HepG2 (cell line): ENCODE data around the gene BCKDHB. TPM values are rescaled to one million over a fixed set of nuclear protein-coding genes. Genes with fewer than 3 reads are reported as not detected.

Experiments used
- ATAC-seq: fragments of 200-7000 bp; cut with Tn5 transposase; 3 replicates; pipeline ENCODE4 v1.9.1; 2020; ENCODE audit warnings: mild to moderate bottlenecking, moderate library complexity
- BruUV-seq: library from RNA; stranded (reverse); fragments of 400-500 nt; replicated peaks from 2 replicates; lab custom pipeline; 2021; lab: Mats Ljungman, UMichigan
- CTCF ChIA-PET: fragments of 300-600 bp; formaldehyde crosslinking; extraction: SDS; loops from one replicate; lab custom pipeline; 2021; ENCODE audit warnings: low total read pairs, inconsistent platforms, low intra/inter-chr PET ratio; lab: Yijun Ruan, JAX
- POLR2A ChIA-PET: fragments of 350-600 bp; sonication (Branson Sonifier 250); formaldehyde crosslinking; loops from one replicate; lab custom pipeline; 2020; ENCODE audit warnings: antibody characterized with exemption, inconsistent platforms; lab: Yijun Ruan, JAX
- DNase-seq: peaks from one replicate; pipeline ENCODE4 v3.0.0-alpha.2; 2015; ENCODE audit warnings: low spot score
- FAIRE-seq: peaks from 3 replicates; lab custom pipeline; 2011; peaks lifted over from hg19 to GRCh38; lab: Jason Lieb, UNC
- H2AFZ ChIP-seq: one replicate; pipeline ENCODE4 v1.6.1; 2011; ENCODE audit warnings: low read length, inconsistent platforms
- H3K27ac ChIP-seq: fragments of 300-600 bp; 3 replicates; pipeline ENCODE4 v1.8.0; 2011; ENCODE audit warnings: mixed run types, mild to moderate bottlenecking, mixed read lengths, low read length, inconsistent platforms; ENCODE audit not compliant: insufficient read depth; ENCODE audit errors: extremely low read length
- H3K27me3 ChIP-seq, 2 experiments: fragments of 200-600 bp in 1 of 2; 2 replicates in 1 of 2; 3 replicates in 1 of 2; pipeline versions ENCODE4 v1.6.0 to v1.8.0; 2011; ENCODE audit warnings: low read length in 2 of 2, mild to moderate bottlenecking in 2 of 2, moderate library complexity in 2 of 2, inconsistent platforms in 1 of 2; ENCODE audit not compliant: insufficient read depth in 2 of 2, control insufficient read depth in 1 of 2
- H3K36me3 ChIP-seq, 2 experiments: fragments of 200-600 bp in 1 of 2; replicated peaks in 1 of 2; 2 replicates in 1 of 2; 3 replicates in 1 of 2; pipeline versions ENCODE4 v1.5.1 to v1.8.0; 2011; ENCODE audit warnings: low read length in 2 of 2, inconsistent platforms in 1 of 2; ENCODE audit not compliant: insufficient read depth in 2 of 2, control insufficient read depth in 1 of 2
- H3K4me1 ChIP-seq: 2 replicates; pipeline ENCODE4 v1.5.1; 2012; ENCODE audit warnings: low read length, inconsistent platforms; ENCODE audit not compliant: insufficient read depth
- H3K4me2 ChIP-seq: 2 replicates; pipeline ENCODE4 v1.6.0; 2011; ENCODE audit warnings: low read depth, low read length, inconsistent platforms
- H3K4me3 ChIP-seq, 3 experiments: fragments of 200-600 bp in 1 of 3; sonication (generic), shearing (Covaris generic) in 1 of 3; replicated peaks in 1 of 3; 2 replicates each; pipeline ENCODE4 v1.5.1; 2011 to 2016; ENCODE audit warnings: low read length in 3 of 3, inconsistent platforms in 2 of 3, low read depth in 2 of 3, mild to moderate bottlenecking in 2 of 3, control low read depth in 1 of 3, mixed read lengths in 1 of 3; ENCODE audit not compliant: insufficient read depth in 1 of 3
- H3K79me2 ChIP-seq: one replicate; pipeline ENCODE4 v1.6.1; 2011; ENCODE audit warnings: low read length, inconsistent platforms; ENCODE audit not compliant: insufficient read depth
- H3K9ac ChIP-seq: 2 replicates; pipeline ENCODE4 v1.6.0; 2011; ENCODE audit warnings: mild to moderate bottlenecking, low read depth, low read length, inconsistent platforms; ENCODE audit not compliant: insufficient read depth
- H3K9me3 ChIP-seq: 2 replicates; pipeline ENCODE4 v1.5.1; 2012; ENCODE audit warnings: mild to moderate bottlenecking, low read length
- H4K20me1 ChIP-seq: 2 replicates; pipeline ENCODE4 v1.6.0; 2011; ENCODE audit warnings: inconsistent platforms, mild to moderate bottlenecking, low read length, moderate library complexity; ENCODE audit not compliant: insufficient read depth
- AKNA ChIP-seq: sonication (generic); formaldehyde crosslinking; IDR thresholded peaks from 2 replicates; pipeline ENCODE4 v1.4.0; 2020; ENCODE audit warnings: missing genetic modification reagents, borderline replicate concordance
- CENPX ChIP-seq: sonication (generic); formaldehyde crosslinking; IDR thresholded peaks from 2 replicates; pipeline ENCODE4 v1.9.0; 2021; ENCODE audit warnings: mild to moderate bottlenecking, missing genetic modification reagents, moderate library complexity
- MYPOP ChIP-seq: sonication (generic); formaldehyde crosslinking; IDR thresholded peaks from 2 replicates; pipeline ENCODE4 v1.8.1; 2023; ENCODE audit warnings: mild to moderate bottlenecking, moderate library complexity, missing genetic modification reagents
- RBM22 ChIP-seq: fragments of 200-400 bp; formaldehyde crosslinking; optimal IDR thresholded peaks from 2 replicates; pipeline ENCODE3; 2017; ENCODE audit warnings: mild to moderate bottlenecking, low read length, moderate library complexity
- ZHX2 ChIP-seq, 2 experiments: sonication (generic) in 1 of 2; formaldehyde crosslinking in 1 of 2; IDR thresholded peaks; 2 replicates each; pipeline versions ENCODE4 v1.6.1 to v1.9.0; 2014 to 2022; ENCODE audit warnings: antibody characterized with exemption in 1 of 2, borderline replicate concordance in 1 of 2, inconsistent platforms in 1 of 2, low read depth in 1 of 2, missing genetic modification reagents in 1 of 2
- ZNF331 ChIP-seq: sonication (generic); formaldehyde crosslinking; IDR thresholded peaks from 2 replicates; pipeline ENCODE4 v1.4.0; 2020; ENCODE audit warnings: missing genetic modification reagents
- ZNF569 ChIP-seq: sonication (generic); formaldehyde crosslinking; IDR thresholded peaks from 2 replicates; pipeline ENCODE4 v1.5.0; 2020; ENCODE audit warnings: mild to moderate bottlenecking, missing genetic modification reagents, moderate library complexity, borderline replicate concordance
- WGBS: methylation state at CpG from one replicate; pipeline ENCODE4 v1.1.6; 2017; ENCODE audit warnings: low lambda C conversion rate; 5-methylcytosine and 5-hydroxymethylcytosine counted together
- in situ Hi-C: cut with HindIII; loops from 2 replicates; pipeline ENCODE4 v1.10.0; 2017; ENCODE audit warnings: low pct_unique_long_range_greater_than_20kb; ENCODE audit not compliant: extremely low pct_ligation_motif_present
- intact Hi-C: fragments of 100-400 bp; cut with micrococcal nuclease; formaldehyde crosslinking; loops from one replicate; pipeline ENCODE4 v1.10.0; 2022; ENCODE audit not compliant: unreplicated experiment
- polyA plus RNA-seq, 8 experiments: library from polyadenylated mRNA; depleted of rRNA in 3 of 8; stranded (reverse) in 7 of 8; unstranded in 1 of 8; fragments of >200 nt; fragmentation: Illumina TruSeq in 4 of 8; extraction: Trizol in 4 of 8; gene quantifications; 2 replicates each; pipeline versions ENCODE4 v1.2.1 to v1.2.3, GENCODE V29; 2011 to 2016; ENCODE audit warnings: low read depth in 4 of 8, missing spikeins in 1 of 8, mixed read lengths in 1 of 8; ENCODE audit not compliant: insufficient read depth in 1 of 8
- total RNA-seq, 5 experiments: library from RNA; depleted of rRNA; stranded (reverse); fragments of >200 nt; fragmentation: Illumina TruSeq; extraction: Trizol; gene quantifications; 2 replicates each; pipeline ENCODE4 v1.2.3, GENCODE V29; 2016; ENCODE audit warnings: low read depth in 1 of 5

The BCKDHB gene
- total and polyA plus RNA-seq, 2 of the 13 experiments (the other 11 are each of a cell fraction or from before 2014, with no cell fraction given), result 10.8 to 13.6 TPM

GRCh38 chr6:80316686-80317231 lies 210.3 kb downstream of the BCKDHB start (continued):
- no peak for TF ChIP-seq MYPOP (CRISPR knock-in tag)
- TF ChIP-seq RBM22, result no peak
- no peak for TF ChIP-seq ZNF331 (CRISPR knock-in tag)

- no peaks in the 10 kb centered on the region for H3K4me1 ChIP-seq
- no peaks in the 10 kb centered on the region for H4K20me1 ChIP-seq
- DNase-seq, result no peak
- no peak for ATAC-seq
- intact Hi-C loops (no loop called here), in situ Hi-C loops (no loop called here)
- no peaks in the 10 kb centered on the region for H3K36me3 ChIP-seq
- no peaks in the 10 kb centered on the region for H3K79me2 ChIP-seq
- no peak overlapping the region for H2AFZ ChIP-seq
- no peak overlapping the region for H3K4me2 ChIP-seq
- no peak overlapping the region for H3K4me3 ChIP-seq
- no peak overlapping the region for H3K9ac ChIP-seq
- no TSS peak for BruUV-seq
- ChIA-PET CTCF (no interaction called here), POLR2A (no interaction called here)
- H3K9me3 ChIP-seq, result no peaks in the 10 kb centered on the region
- WGBS, result 91% methylated on average over 2 of the region's 2 CpGs
- no peak for FAIRE-seq
- H3K27me3 ChIP-seq, result no peaks in the 10 kb centered on the region
- no peak for TF ChIP-seq AKNA
- TF ChIP-seq ZNF569 (CRISPR knock-in tag), result no peak
- TF ChIP-seq ZHX2 (IDR thresholded peaks at IDR 0.05; ENCODE audit: low read depth), result no peak
- no peak for TF ChIP-seq ZHX2 (CRISPR knock-in tag; IDR thresholded peaks at IDR 0.05; ENCODE audit: borderline replicate concordance)
- no peak for TF ChIP-seq CENPX (CRISPR knock-in tag)
- H3K27ac ChIP-seq, result no peak overlapping the region
These were observed 212.7 kb downstream of the BCKDHB start for GRCh38 chr6:80319196-80319595.
